Prostate gland (tissue), 2 donors: ENCODE data around the gene SIRT5.

Source experiments
- POLR2A ChIP-seq: fragments of 450-650 bp; IDR thresholded peaks from one replicate; pipeline ENCODE4 v1.6.1; 2016; ENCODE audit warnings: antibody characterized with exemption, mild to moderate bottlenecking
- TF ChIP-seq, protein P1 (sequence below), 4 experiments: fragments of 200-600 bp in 2 of 4; fragments of 450-650 bp in 2 of 4; sonication (generic) in 2 of 4; IDR thresholded peaks; 1 replicate in 3 of 4; 2 replicates in 1 of 4; pipeline ENCODE4 v1.5.1; 2016 to 2019; ENCODE audit warnings: antibody characterized with exemption in 4 of 4, mild to moderate bottlenecking in 2 of 4, moderate library complexity in 2 of 4

DNA sequence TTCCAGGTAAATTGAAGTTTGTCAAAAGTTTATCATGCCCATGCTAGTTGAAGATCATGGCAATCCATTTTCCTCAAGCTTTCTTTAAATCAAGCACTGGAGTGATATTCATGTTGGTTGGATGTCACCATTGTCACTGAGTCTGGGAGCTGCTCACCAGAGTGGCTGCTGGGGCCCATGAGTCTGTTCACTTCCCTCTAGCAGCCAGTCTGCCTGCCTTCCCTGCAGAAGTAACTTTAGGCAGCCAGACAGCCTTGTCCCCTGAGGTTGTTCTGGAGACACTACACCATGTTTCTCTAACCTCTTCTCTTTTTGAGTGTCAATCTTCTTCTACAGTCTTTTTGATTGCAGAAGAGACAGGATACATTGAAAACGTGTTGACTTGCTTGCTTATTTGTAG, 5.5 kb downstream of the SIRT5 start:
- TF ChIP-seq POLR2A: no peak
- TF ChIP-seq, protein P1, sequence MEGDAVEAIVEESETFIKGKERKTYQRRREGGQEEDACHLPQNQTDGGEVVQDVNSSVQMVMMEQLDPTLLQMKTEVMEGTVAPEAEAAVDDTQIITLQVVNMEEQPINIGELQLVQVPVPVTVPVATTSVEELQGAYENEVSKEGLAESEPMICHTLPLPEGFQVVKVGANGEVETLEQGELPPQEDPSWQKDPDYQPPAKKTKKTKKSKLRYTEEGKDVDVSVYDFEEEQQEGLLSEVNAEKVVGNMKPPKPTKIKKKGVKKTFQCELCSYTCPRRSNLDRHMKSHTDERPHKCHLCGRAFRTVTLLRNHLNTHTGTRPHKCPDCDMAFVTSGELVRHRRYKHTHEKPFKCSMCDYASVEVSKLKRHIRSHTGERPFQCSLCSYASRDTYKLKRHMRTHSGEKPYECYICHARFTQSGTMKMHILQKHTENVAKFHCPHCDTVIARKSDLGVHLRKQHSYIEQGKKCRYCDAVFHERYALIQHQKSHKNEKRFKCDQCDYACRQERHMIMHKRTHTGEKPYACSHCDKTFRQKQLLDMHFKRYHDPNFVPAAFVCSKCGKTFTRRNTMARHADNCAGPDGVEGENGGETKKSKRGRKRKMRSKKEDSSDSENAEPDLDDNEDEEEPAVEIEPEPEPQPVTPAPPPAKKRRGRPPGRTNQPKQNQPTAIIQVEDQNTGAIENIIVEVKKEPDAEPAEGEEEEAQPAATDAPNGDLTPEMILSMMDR (IDR thresholded peaks at IDR 0.05): no peak
